Upper lobe of right lung (tissue), 1 donor: ENCODE measurements around the gene MEIKIN. TPM values are rescaled to one million over a fixed set of nuclear protein-coding genes. Genes with fewer than 3 reads are reported as not detected.

Source experiments
- ATAC-seq: fragments of 200-7000 bp; cut with Tn5 transposase; one replicate; pipeline ENCODE4 v1.9.1; 2020; ENCODE audit warnings: mild to moderate bottlenecking, moderate library complexity
- DNase-seq: peaks from one replicate; pipeline ENCODE4 v3.0.0-alpha.2; 2020
- H3K27ac ChIP-seq: fragments of 200-600 bp; one replicate; pipeline ENCODE4 v1.8.0; 2022
- H3K27me3 ChIP-seq: fragments of 200-600 bp; one replicate; pipeline ENCODE4 v1.8.0; 2022; ENCODE audit warnings: mild to moderate bottlenecking
- H3K36me3 ChIP-seq: fragments of 200-600 bp; one replicate; pipeline ENCODE4 v1.8.0; 2022
- H3K4me1 ChIP-seq: fragments of 200-600 bp; one replicate; pipeline ENCODE4 v1.8.0; 2022
- H3K4me3 ChIP-seq: fragments of 200-600 bp; one replicate; pipeline ENCODE4 v1.8.0; 2022; ENCODE audit warnings: mild to moderate bottlenecking
- H3K9me3 ChIP-seq: fragments of 200-600 bp; one replicate; pipeline ENCODE4 v1.8.0; 2022
- intact Hi-C: fragments of 100-400 bp; cut with DNase I; formaldehyde crosslinking; loops from one replicate; pipeline ENCODE4 v1.11.0; 2022
- total RNA-seq: library from RNA; stranded (reverse); fragmentation: NEBNext Ultra II Directional; extraction: Animal tissue kit (Norgen Biotek cat#: 25700); gene quantifications from one replicate; pipeline ENCODE4 v1.2.1, GENCODE V29; 2021
- TF ChIP-seq, protein P1 (sequence below): fragments of 200-600 bp; IDR thresholded peaks from one replicate; pipeline ENCODE4 v1.8.0; 2022; ENCODE audit warnings: antibody characterized with exemption
- donor health status: DM: no; HTN: yes; CAD: no; lungs with severe emphysema.

Gene MEIKIN
- total RNA-seq, 1 donor from 2014 or later: not detected

DNA sequence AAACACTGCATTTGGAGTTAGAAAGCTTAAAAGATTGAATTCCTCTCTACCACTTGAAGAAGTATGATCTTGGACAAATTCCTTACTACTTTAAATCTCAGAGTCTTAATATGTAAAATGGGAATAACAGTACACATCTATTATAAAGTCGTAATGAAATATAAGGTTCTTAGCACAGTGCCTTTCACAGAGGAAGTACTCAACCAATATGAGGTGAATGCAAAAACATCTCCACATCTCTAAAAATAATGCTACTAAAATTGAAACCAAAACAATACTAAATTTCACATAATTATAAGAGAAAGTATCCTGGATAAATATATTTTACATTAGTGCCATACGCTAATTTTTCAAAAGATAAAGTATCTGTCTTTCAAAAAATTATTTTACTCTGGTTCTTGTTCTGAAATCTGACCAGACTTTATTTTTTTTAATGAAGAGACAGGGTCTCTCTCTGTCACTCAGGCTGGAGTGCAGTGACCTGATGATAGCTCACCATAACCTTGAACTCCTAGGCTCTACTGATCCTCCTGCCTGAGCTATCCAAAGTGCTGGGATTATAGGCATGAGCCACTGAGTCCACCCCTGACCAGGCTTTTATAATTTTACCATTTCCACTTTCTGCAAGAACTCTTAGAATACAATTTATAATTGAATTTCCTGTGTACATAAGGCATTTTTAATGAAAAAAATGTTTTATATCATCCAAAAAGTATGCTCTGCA lies 127.3 kb downstream of the MEIKIN start:
- Histone ChIP-seq H3K27me3 (no peaks in the 10 kb centered on the region), H3K4me1 (no peaks in the 10 kb centered on the region), H3K36me3 (no peaks in the 10 kb centered on the region), H3K9me3 (no peaks in the 10 kb centered on the region), H3K4me3 (no peak overlapping the region), H3K27ac (no peak overlapping the region)
- ATAC-seq: no peak
- intact Hi-C loops: no loop called here
- TF ChIP-seq, protein P1, sequence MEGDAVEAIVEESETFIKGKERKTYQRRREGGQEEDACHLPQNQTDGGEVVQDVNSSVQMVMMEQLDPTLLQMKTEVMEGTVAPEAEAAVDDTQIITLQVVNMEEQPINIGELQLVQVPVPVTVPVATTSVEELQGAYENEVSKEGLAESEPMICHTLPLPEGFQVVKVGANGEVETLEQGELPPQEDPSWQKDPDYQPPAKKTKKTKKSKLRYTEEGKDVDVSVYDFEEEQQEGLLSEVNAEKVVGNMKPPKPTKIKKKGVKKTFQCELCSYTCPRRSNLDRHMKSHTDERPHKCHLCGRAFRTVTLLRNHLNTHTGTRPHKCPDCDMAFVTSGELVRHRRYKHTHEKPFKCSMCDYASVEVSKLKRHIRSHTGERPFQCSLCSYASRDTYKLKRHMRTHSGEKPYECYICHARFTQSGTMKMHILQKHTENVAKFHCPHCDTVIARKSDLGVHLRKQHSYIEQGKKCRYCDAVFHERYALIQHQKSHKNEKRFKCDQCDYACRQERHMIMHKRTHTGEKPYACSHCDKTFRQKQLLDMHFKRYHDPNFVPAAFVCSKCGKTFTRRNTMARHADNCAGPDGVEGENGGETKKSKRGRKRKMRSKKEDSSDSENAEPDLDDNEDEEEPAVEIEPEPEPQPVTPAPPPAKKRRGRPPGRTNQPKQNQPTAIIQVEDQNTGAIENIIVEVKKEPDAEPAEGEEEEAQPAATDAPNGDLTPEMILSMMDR: no peak
- no peak for DNase-seq

DNA sequence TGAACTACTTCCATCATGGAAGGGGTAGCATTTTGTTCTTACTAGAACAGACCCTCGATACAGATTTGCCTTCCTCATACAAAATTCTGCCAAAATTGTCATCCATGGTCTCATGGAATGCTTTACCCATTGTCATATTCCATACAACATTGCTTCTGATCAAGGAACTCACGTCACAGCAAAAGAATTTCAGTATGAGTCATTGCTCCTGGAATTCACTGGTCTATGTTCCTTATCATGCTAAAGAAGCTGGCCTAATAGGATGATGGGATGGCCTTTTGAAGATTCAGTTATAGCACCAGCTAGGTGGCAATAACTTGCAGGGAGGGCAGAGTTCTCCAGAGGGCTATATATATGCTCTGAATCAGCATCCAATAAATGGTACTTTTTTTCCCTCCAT lies 130.5 kb downstream of the MEIKIN start:
- DNase-seq (no peak), ATAC-seq (no peak)
- Histone ChIP-seq H3K4me1 (no peaks in the 10 kb centered on the region), H3K4me3 (no peak overlapping the region), H3K9me3 (no peaks in the 10 kb centered on the region), H3K27ac (no peak overlapping the region), H3K36me3 (no peaks in the 10 kb centered on the region), H3K27me3 (no peaks in the 10 kb centered on the region)
- TF ChIP-seq, protein P1: no peak
- intact Hi-C loops: no loop called here

DNA sequence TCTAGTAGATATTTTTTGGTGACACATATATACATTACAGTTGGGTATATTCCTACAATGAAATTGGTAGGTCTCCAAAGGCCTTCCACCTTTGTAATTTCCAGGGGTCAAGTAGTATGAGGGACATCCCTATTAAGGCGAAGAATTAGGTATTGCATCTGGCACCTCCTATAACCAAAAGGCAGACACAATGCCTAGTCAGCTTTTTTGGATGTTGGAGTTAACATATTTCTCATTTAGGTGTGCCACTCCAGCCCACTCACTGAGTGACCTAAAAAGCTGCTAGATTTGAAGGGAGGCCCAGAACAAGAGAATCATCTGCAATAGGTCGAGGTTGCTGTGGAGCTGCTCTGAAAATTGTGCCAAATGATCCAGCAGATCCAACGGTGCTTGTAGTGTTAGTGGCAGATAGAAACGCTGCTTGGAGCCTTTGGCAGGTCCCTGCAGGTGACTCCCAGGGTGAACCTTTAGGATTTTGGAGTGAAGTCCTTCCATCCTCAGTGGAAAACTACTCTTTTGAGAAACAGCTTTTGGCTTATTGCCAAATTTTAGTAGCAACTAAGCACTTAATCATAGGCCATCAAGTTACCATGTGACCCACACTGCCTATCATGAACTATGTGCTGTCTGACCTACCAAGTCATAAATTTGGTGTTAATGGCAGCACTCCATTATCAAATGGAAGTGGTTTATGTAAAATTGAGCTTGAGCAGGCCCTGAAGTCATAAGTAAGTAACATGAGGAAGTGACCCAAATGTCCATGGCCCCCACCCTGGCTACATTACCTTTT lies 132.9 kb downstream of the MEIKIN start:
- Histone ChIP-seq H3K27ac (no peak overlapping the region), H3K36me3 (no peaks in the 10 kb centered on the region)
- no peak for DNase-seq

DNA sequence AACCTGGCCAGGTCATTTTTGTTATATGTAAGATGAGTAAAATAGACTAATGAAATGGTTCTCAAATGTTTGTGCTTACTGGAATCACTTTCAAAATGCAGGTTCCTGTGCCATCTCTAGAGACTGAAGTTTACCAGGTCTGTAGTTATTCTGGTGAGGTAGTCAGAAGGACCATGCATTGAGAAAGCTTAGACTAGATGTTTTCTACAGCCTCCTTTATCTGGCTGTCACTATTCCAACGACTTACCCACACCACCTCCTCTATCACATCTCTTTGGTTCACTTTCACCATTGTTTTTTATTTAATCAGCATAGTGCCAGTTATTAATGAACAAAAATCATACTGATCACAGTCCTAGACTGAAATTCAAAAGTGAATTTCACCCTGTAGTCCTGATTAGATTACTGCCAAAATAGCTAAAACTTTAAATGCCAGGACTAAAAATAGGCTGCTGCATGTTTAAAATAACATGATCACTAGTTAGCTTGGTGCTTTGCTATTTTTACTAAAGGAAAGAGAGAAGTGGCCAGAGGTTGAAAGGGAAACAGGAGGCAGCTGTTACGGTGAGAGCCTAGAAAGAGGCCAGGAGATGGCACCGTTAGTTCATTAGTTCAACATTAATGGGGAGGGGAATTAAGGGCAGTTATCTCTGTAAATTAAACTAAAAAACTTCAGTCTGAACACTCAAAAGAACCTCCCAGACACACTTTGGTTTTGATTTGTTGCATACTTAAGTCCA lies 134.8 kb downstream of the MEIKIN start:
- ATAC-seq (no peak), DNase-seq (no peak)
- Histone ChIP-seq H3K36me3 (no peaks in the 10 kb centered on the region), H3K27me3 (no peaks in the 10 kb centered on the region), H3K27ac (no peak overlapping the region), H3K4me1 (no peaks in the 10 kb centered on the region), H3K4me3 (no peak overlapping the region), H3K9me3 (no peaks in the 10 kb centered on the region)
- intact Hi-C loops: no loop called here
- TF ChIP-seq, protein P1: no peak

More for the DNA sequence above, 132.9 kb downstream of the MEIKIN start:
- H3K4me1 ChIP-seq: no peaks in the 10 kb centered on the region
- intact Hi-C loops: no loop called here
- H3K4me3 ChIP-seq: no peak overlapping the region
- H3K27me3 ChIP-seq: no peaks in the 10 kb centered on the region
- ATAC-seq: no peak
- no peaks in the 10 kb centered on the region for H3K9me3 ChIP-seq
- TF ChIP-seq, protein P1: no peak

DNA sequence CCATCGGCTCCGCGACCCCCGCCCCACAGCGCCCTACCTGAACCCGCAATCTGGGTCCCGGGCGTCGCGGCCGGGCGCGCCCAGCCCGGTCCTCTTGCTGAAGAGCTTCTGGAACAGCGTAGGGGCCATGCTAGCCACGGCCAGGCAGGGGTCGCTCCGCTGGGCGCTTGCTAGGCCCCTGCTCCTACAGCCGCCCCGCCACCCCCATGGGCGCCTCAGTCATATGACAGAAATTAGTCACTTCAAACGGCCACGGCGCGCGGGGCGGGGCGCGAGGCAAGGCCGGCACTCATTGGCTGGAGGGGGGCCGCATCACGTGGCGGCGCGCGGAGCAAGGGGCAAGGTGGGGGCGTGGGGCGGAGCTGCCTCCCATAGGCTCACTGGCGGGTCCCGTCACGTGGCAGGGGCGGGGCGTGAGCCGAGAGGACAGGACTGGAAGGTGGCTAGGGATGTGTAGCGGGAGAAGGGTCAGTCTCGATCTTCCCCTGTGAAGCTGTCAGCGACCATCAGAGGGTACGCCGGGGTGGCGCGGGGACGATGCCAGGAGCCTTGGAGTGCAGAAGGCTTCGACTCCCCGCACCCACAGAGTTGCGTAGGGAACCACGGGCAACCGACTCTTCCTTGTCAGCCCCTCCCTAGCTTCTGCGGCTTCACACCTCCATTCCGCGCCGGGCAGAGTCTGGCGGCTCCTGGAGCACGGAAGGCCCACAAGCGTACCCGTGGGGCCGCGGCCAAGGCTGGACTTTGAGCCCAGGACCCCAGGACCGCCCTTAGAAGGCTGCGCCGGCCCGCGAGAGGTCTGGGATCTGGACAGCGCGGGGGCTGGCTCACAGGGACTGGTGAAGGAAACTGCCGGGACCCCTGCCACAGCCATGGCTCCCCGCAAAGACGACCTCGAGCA lies 148.4 kb downstream of the MEIKIN start, which contains the start of gene FNIP1:
Gene FNIP1, minus strand, starts transcription at position 225 of the 901 bp plus-strand sequence. Its CDS starts 96 bp downstream, at position 129.
- TF ChIP-seq, protein P1: no peak
- Histone ChIP-seq H3K4me3 (peak within 1 kb of the TSS; percentile 94), H3K27ac (peak within 1 kb of the TSS; percentile 99), H3K27me3 (no peaks in the 10 kb centered on the region), H3K36me3 (no peaks in the 10 kb centered on the region), H3K9me3 (no peaks in the 10 kb centered on the region), H3K4me1 (peaks cover 8% of the 10 kb centered on the region)
- DNase-seq (peak; percentile 100), ATAC-seq (peak; percentile 98)
- intact Hi-C loops: no loop called here
